ENCODE data around the gene CFAP107. TPM values are rescaled to one million over a fixed set of nuclear protein-coding genes. Genes with fewer than 3 reads are reported as not detected.

CFAP107 gene
- total and polyA plus RNA-seq, 12 donors = not detected

GRCh38 chr1:12706061-12706460 lies 39.9 kb upstream of the CFAP107 start:
- no peaks in the 10 kb centered on the region for H3K9me3 ChIP-seq (replicated peaks in 1 of 3)
- no peaks in the 10 kb centered on the region for H3K36me3 ChIP-seq (replicated peaks in 1 of 2)
- H3K27me3 ChIP-seq = no peaks in the 10 kb centered on the region
- no peak for DNase-seq
- H3K27ac ChIP-seq = no peak overlapping the region
- no peak for TF ChIP-seq POLR2A (IDR thresholded peaks at IDR 0.05)
- no peak for TF ChIP-seq CTCF (IDR thresholded peaks at IDR 0.05)
- 49 to 85% (median 68%) methylated on average over 3 of the region's 3 CpGs for WGBS, 4 donors
- intact Hi-C loops (cut with DNase I) = no loop called here
- no peaks in the 10 kb centered on the region for H3K4me1 ChIP-seq (replicated peaks in 1 of 2)
- H3K4me3 ChIP-seq = no peak overlapping the region

GRCh38 chr1:12708396-12709090 lies 37.5 kb upstream of the CFAP107 start:
- TF ChIP-seq CTCF (IDR thresholded peaks at IDR 0.05) (no peak), POLR2A (IDR thresholded peaks at IDR 0.05) (no peak)
- H3K4me3 ChIP-seq = no peak overlapping the region
- H3K27ac ChIP-seq = no peak overlapping the region
- WGBS, 4 donors = 72 to 76% (median 76%) methylated on average over 4 of the region's 4 CpGs
- H3K4me1 ChIP-seq (replicated peaks in 1 of 2) = no peaks in the 10 kb centered on the region
- H3K27me3 ChIP-seq = no peaks in the 10 kb centered on the region
- intact Hi-C loops (cut with DNase I) = no loop called here
- no peaks in the 10 kb centered on the region for H3K9me3 ChIP-seq (replicated peaks in 1 of 3)
- no peak for DNase-seq
- no peaks in the 10 kb centered on the region for H3K36me3 ChIP-seq (replicated peaks in 1 of 2)

- DNase-seq = no peak
- intact Hi-C loops (cut with DNase I) = no loop called here
- Histone ChIP-seq H3K9me3 (replicated peaks in 1 of 3) (no peaks in the 10 kb centered on the region), H3K4me3 (no peak overlapping the region), H3K27me3 (no peaks in the 10 kb centered on the region), H3K4me1 (replicated peaks in 1 of 2) (no peaks in the 10 kb centered on the region), H3K27ac (no peak overlapping the region), H3K36me3 (replicated peaks in 1 of 2) (no peaks in the 10 kb centered on the region)
- 36 to 76% (median 52%) methylated on average over 1 of the region's 1 CpG for WGBS, 4 donors
- TF ChIP-seq CTCF (IDR thresholded peaks at IDR 0.05) (no peak), POLR2A (IDR thresholded peaks at IDR 0.05) (no peak)
Observed at GRCh38 chr1:12709091-12709491, 36.9 kb upstream of the CFAP107 start.

GRCh38 chr1:12709696-12710095 lies 36.3 kb upstream of the CFAP107 start:
- Histone ChIP-seq H3K36me3 (replicated peaks in 1 of 2) (no peaks in the 10 kb centered on the region), H3K27me3 (no peaks in the 10 kb centered on the region), H3K9me3 (replicated peaks in 1 of 3) (no peaks in the 10 kb centered on the region), H3K4me3 (no peak overlapping the region), H3K27ac (no peak overlapping the region), H3K4me1 (replicated peaks in 1 of 2) (no peaks in the 10 kb centered on the region)
- 71 to 83% (median 73%) methylated on average over 3 of the region's 3 CpGs for WGBS, 4 donors
- DNase-seq = no peak
- intact Hi-C loops (cut with DNase I) = no loop called here
- TF ChIP-seq CTCF (IDR thresholded peaks at IDR 0.05) (no peak), POLR2A (IDR thresholded peaks at IDR 0.05) (no peak)

All from adrenal gland (tissue), 12 donors.